HG02759 (cell line): Measurements from ENCODE around the gene OOEP.
A peak's percentile ranks its signal among the peaks of the same experiment; 100 is the strongest.

Experiments
- ATAC-seq: cut with Tn5 transposase; IDR thresholded peaks from one replicate; pipeline ENCODE4 v1.9.1; 2021; ENCODE audit warnings: mild to moderate bottlenecking, moderate library complexity; ENCODE audit not compliant: unreplicated experiment

OOEP gene

GRCh38 chr6:73367761-73368355 is 1.8 kb downstream of the OOEP start:
- ATAC-seq: no peak

DNA sequence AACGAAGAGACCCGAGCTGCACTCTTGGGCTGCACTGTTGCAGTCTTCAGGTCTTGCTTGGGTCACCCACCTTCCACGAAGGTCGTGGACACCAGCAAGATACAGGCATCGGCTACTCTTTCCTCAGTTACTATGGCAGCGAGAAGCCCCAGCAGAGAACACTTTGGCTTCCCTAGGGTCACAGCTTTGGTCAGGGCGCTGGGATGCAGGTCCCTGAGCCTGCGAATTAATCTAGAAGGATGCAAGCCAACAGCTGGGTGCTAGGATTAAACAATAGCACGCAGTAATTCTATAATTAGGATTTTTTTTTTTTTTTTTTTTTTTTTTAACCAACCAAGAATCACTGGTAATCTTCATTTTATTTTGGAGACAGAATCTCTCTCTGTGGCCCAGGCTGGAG is 5.1 kb downstream of the OOEP start:
- ATAC-seq: no peak

DNA sequence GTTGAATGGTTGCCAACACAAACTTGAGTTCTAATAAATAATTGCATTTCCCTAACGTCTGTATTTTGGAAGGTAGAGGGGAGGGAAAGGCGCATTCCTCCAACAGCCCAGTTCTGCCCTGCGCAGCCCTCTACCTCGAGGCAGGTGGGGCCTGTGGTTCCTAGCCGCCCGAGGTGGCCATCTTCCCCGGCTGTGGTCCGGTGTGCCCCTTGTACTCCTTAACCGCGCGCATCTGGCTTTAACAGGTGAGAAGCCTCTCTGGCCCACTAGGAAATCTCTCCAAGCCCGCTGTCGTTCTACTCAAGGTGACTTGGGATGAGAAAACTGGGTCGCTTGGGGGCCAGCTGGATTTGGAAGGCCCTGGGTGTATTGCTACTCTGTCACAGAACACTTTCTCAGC is 5.6 kb downstream of the OOEP start:
- no peak for ATAC-seq

DNA sequence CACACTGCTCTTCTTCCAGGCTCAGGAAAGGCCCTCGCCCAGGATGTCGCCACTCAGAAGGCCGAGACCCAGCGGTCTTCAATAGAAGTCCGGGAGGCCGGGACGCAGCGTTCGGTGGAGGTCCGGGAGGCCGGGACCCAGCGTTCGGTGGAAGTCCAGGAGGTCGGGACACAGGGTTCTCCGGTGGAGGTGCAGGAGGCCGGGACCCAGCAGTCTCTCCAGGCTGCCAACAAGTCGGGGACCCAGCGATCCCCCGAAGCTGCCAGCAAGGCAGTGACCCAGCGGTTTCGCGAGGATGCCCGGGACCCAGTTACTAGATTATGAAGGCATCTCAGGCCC is 6.2 kb downstream of the OOEP start:
- no peak for ATAC-seq

DNA sequence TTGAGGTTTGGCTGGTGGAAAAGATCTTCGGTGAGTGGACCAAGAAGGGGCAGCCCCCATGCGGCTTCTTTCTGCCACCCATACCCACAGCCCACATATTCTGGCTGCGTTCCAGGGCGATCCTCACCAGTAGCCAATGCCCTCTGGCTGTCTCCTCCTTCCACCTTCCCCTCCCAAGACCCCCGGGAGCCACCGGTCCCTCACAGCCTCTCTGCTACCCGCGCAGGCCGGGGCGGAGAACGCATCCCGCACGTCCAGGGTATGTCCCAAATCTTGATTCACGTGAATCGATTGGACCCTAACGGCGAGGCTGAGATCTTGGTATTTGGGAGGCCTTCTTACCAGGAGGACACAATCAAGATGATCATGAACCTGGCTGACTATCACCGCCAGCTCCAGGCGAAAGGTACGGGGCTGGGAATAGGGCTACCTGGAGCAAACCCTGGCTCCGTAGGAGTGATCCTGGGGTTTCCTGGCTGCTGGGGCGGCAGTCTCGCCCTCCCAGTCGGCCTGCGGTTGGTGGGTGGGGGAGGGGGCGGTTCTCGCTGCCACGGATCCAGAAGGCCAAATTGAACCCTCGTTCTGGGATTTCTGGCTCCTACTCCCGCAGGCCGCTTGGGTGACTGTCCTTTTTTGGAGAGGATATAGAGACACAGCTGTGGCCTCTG is 6.7 kb downstream of the OOEP start:
- ATAC-seq: no peak

DNA sequence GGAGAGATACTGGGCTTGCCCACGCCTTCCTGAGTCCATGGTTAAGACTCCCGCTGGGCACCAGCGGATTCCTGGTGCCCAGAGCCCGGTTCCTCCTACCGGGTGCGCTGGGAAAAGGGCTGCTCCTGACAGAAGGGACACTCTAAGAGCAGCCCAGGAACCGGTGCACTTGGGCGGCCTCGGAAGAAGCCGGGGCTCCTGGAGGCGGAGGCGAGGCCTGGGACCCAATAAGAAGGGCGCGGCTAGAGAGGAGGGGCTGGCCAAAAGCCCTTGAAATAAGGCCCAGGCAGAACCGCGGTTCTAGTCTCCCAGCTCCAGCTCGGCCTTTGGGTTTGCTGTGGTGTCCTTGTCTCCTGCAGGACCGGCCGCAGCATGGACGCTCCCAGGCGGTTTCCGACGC is 7.3 kb downstream of the OOEP start, which contains the start of gene KHDC3L:
Gene KHDC3L (plus strand): TSS at position 301 of the 400 bp plus-strand sequence. CDS start 72 bp downstream, at position 373.
- ATAC-seq: no peak

GRCh38 chr6:73353636-73354593 is 15.8 kb downstream of the OOEP start, which contains the start of gene DPPA5:
DPPA5 (minus strand) TSS chr6:73354276; CDS start chr6:73354225, 51 bp downstream.
- ATAC-seq: no peak

DNA sequence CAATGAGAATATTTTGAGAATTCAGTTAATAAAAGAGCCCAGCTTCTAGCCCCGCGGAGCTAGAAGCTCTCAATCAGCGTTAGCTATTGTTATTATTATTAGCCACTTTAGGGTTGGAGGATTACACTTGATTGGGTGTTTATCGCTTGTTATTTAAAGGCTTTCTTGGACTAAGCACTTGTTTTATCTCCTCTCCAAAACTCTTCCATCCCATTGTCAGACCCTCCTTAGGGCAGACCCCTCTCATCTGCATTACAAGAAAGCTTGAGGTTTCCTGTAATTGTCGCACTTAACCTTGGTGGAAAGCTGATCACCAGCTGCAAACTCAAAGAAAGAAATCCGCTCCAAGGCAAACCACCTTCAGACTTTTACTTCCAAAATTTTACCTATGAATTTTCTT is 20.4 kb downstream of the OOEP start:
- no peak for ATAC-seq

GRCh38 chr6:73348550-73349204 is 21.0 kb downstream of the OOEP start:
- ATAC-seq: no peak

DNA sequence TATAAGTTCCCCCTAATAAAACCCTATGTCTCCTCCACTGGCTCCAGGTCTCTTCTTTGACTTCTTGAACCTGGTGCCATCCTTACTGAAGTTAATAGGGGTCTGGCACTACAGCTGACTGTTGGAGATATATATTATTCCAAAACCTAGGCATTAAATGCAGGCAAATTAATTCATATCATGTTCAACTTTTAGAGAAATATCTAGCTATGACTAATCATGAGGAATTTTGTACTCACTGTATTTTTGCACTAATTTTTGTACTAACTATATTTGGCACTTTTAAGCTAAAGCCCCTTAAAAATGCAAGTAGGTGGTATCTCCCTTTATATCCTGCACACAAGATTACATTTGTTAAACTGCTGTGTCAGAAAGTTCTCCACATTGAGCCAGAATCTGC is 26.5 kb downstream of the OOEP start:
- no peak for ATAC-seq

DNA sequence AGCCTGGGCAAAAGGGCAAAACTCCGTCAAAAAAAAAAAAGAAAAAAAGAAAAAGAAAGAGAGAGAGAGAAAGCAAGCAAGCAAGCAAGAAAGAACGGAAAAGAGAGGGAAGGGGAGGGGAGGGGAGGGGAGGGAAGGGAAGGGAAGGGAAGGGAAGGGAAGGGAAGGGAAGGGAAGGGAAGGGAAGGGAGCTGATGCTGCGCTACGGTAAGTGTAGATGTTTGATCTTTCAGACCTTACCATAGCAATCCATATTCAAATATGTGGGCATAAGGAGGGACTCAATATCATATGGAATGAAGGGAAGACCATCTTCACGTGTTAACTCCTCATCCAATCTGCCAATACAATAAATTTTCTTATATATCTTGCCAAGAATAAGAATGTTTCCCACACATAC is 27.5 kb downstream of the OOEP start:
- no peak for ATAC-seq

DNA sequence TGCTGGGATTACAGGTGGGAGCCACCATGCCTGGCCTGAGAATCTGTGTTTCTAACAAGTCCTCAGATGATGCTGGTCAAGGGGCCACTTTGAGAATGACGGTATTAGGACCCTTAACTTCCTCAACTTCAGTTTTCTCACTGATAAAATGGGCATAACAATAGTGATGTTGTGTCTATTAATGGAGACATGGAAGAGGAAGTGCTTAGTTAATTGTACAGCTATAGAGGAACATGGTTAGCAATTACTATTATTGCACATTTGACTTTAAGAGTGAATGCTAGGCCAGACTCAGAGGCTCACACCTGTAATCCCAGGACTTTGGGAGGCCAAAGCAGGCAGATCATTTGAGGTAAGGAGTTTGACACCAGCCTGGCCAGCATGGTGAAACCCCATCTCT is 28.4 kb downstream of the OOEP start:
- no peak for ATAC-seq

DNA sequence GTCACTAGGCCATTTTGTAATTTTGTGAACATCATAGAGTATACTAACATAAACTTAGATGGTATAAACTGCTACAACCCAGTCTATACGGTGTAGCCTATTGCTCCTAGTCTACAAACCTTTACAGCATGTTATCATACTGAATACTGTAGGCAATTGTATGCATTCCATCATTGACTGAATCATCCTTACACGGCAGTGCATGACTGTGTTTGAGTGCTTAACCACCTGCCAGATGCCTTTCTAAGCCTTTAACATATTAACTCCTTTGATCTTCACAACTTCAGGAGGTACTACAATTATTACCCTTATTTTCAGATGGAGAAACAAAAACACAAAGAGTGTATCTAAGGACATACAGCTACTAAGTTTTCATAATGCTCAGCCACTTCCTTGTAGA is 29.6 kb downstream of the OOEP start:
- ATAC-seq: no peak

- no peak for ATAC-seq
These were observed 30.4 kb downstream of the OOEP start for GRCh38 chr6:73339340-73339739.

- ATAC-seq: peak; percentile 53
These were observed 40.5 kb downstream of the OOEP start for GRCh38 chr6:73329201-73329600.

DNA sequence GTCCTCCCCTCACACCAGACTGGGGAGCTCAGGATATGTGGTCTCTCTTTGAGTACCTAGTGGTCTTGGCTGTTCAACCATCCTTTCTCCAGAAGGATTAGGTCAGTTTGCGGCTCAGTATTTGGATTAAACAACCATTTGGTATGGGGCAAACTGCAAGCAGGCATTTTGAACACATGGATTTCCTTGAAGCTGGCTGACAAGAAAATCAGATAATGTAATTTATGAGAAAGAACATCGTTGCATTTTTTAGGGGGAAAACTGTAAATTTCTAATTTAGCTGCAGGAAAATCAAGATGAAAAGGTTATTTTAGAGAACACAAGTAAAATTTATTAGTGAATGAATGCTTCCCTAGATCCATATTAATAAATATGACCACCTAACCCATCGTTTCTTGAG is 40.9 kb downstream of the OOEP start:
- no peak for ATAC-seq

GRCh38 chr6:73325656-73326055 is 44.0 kb downstream of the OOEP start:
- no peak for ATAC-seq

DNA sequence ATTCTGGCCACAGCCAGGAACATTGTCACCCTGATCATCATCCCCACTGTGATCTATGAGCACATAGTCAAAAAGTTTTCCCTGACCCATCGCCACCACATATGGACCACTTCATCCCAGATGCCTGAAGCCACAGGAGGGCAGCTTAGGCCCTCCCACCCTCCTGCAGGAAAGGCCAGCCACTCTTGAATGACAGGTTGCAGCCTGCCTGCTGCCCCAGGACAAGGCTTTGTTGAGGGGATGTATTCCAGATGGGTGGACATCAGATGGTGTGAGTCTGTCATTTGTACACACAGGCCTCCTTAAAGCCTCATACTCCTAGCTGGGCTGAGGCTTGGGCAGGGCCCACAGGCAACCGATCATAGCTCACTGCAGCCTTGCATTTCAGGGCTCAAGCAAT is 46.4 kb downstream of the OOEP start:
- ATAC-seq: no peak
